MM.1S (cell line): ENCODE results near the gene TOM1.

ENCODE experiments used
- CTCF ChIP-seq: fragments of 300-600 bp; sonication (generic); IDR thresholded peaks from 2 replicates; pipeline ENCODE4 v1.5.1; 2016; ENCODE audit warnings: antibody characterized with exemption, low read length, mixed read lengths
- EZH2 ChIP-seq: fragments of 300-600 bp; sonication (generic); optimal IDR thresholded peaks from 2 replicates; pipeline ENCODE3; 2017; ENCODE audit warnings: low read depth, mild to moderate bottlenecking, antibody characterized with exemption, low read length, mixed read lengths

GRCh38 chr22:35335468-35335867, 35.8 kb downstream of the TOM1 start:
- TF ChIP-seq EZH2, result no peak
- TF ChIP-seq CTCF, result no peak
